Upper lobe of left lung (tissue), 4 donors: ENCODE data around the gene HCCS.

ENCODE experiments used
- EP300 ChIP-seq, 4 donors: sonication (generic); formaldehyde crosslinking; IDR thresholded peaks; one replicate each; pipeline ENCODE4 v1.5.1; 2017; ENCODE audit warnings: antibody characterized with exemption in 4 of 4, control low read depth in 2 of 4
- POLR2A ChIP-seq, 4 donors: fragments of 450-650 bp; IDR thresholded peaks; one replicate each; pipeline ENCODE4 v1.5.1; 2016 to 2017; ENCODE audit warnings: antibody characterized with exemption in 4 of 4, mild to moderate bottlenecking in 2 of 4
- TF ChIP-seq, protein P1 (sequence below), 6 experiments: fragments of 450-650 bp in 4 of 6; fragments of 200-600 bp in 2 of 6; sonication (generic) in 2 of 6; IDR thresholded peaks; one replicate each; pipeline ENCODE4 v1.5.1; 2016 to 2019; ENCODE audit warnings: antibody characterized with exemption in 6 of 6

GRCh38 chrX:11164433-11164832 lies 53.3 kb downstream of the HCCS start:
- TF ChIP-seq, protein P1, sequence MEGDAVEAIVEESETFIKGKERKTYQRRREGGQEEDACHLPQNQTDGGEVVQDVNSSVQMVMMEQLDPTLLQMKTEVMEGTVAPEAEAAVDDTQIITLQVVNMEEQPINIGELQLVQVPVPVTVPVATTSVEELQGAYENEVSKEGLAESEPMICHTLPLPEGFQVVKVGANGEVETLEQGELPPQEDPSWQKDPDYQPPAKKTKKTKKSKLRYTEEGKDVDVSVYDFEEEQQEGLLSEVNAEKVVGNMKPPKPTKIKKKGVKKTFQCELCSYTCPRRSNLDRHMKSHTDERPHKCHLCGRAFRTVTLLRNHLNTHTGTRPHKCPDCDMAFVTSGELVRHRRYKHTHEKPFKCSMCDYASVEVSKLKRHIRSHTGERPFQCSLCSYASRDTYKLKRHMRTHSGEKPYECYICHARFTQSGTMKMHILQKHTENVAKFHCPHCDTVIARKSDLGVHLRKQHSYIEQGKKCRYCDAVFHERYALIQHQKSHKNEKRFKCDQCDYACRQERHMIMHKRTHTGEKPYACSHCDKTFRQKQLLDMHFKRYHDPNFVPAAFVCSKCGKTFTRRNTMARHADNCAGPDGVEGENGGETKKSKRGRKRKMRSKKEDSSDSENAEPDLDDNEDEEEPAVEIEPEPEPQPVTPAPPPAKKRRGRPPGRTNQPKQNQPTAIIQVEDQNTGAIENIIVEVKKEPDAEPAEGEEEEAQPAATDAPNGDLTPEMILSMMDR (IDR thresholded peaks at IDR 0.05): no peak
- TF ChIP-seq POLR2A (IDR thresholded peaks at IDR 0.05) (no peak), EP300 (IDR thresholded peaks at IDR 0.05) (no peak)
